Activated CD8-positive, alpha-beta memory T cell treated with anti-CD3 and anti-CD28 coated beads for 24 hours (primary cell): ENCODE measurements around the gene MACF1.

Experiments used
- DNase-seq: peaks from one replicate; pipeline ENCODE4 v3.0.0-alpha.2; 2020

Gene MACF1

GRCh38 chr1:39398278-39399021, 194.0 kb downstream of the MACF1 start:
- no peak for DNase-seq

- DNase-seq = no peak
Observed at GRCh38 chr1:39401106-39401505, 196.6 kb downstream of the MACF1 start.

- no peak for DNase-seq
Observed at GRCh38 chr1:39404876-39405275, 200.4 kb downstream of the MACF1 start.

- no peak for DNase-seq
Observed at GRCh38 chr1:39405358-39405757, 200.9 kb downstream of the MACF1 start.

- DNase-seq = no peak
Observed at GRCh38 chr1:39406533-39407450, 202.3 kb downstream of the MACF1 start.

GRCh38 chr1:39407510-39407895, 203.0 kb downstream of the MACF1 start:
- no peak for DNase-seq

- no peak for DNase-seq
Observed at GRCh38 chr1:39407896-39408640, 203.6 kb downstream of the MACF1 start.

- peak; percentile 88 for DNase-seq
Observed at GRCh38 chr1:39408641-39409054, 204.2 kb downstream of the MACF1 start.

- peak; percentile 66 for DNase-seq
Observed at GRCh38 chr1:39409055-39409816, 204.7 kb downstream of the MACF1 start.

- DNase-seq = peak; percentile 69
Observed at GRCh38 chr1:39410915-39411436, 206.5 kb downstream of the MACF1 start.

GRCh38 chr1:39411526-39412478, 207.3 kb downstream of the MACF1 start:
- no peak for DNase-seq

- no peak for DNase-seq
Observed at GRCh38 chr1:39412892-39413291, 208.4 kb downstream of the MACF1 start.

GRCh38 chr1:39413902-39414528, 209.5 kb downstream of the MACF1 start:
- no peak for DNase-seq

GRCh38 chr1:39415553-39415952, 211.1 kb downstream of the MACF1 start:
- DNase-seq = no peak

GRCh38 chr1:39416609-39417008, 212.1 kb downstream of the MACF1 start:
- DNase-seq = no peak

GRCh38 chr1:39418236-39418635, 213.7 kb downstream of the MACF1 start:
- no peak for DNase-seq

- DNase-seq = no peak
Observed at GRCh38 chr1:39420493-39420892, 216.0 kb downstream of the MACF1 start.

GRCh38 chr1:39422614-39423013, 218.1 kb downstream of the MACF1 start:
- no peak for DNase-seq

- DNase-seq = no peak
Observed at GRCh38 chr1:39425151-39425550, 220.7 kb downstream of the MACF1 start.

- DNase-seq = no peak
Observed at GRCh38 chr1:39425634-39426033, 221.1 kb downstream of the MACF1 start.

- no peak for DNase-seq
Observed at GRCh38 chr1:39426346-39426745, 221.9 kb downstream of the MACF1 start.
